Measurements from ENCODE around the gene MIER2. TPM values are rescaled to one million over a fixed set of nuclear protein-coding genes. Genes with fewer than 3 reads are reported as not detected.

Gene MIER2
- total RNA-seq, 2 experiments from 2014 or later = 9.5 to 11.5 TPM

GRCh38 chr19:283395-283794 lies 61.2 kb downstream of the MIER2 start:
- ChIA-PET POLR2A (no interaction called here), CTCF (no interaction called here)
- DNase-seq = no peak
- H3K36me3 ChIP-seq (ENCODE audit: insufficient read depth, low read length) = no peaks in the 10 kb centered on the region
- peaks cover 7 to 10% of the 10 kb centered on the region in 2 experiments for H3K27me3 ChIP-seq (ENCODE audit: control insufficient read depth in 1 of 2, insufficient read depth in 2 of 2, low read length in 2 of 2)
- H3K27ac ChIP-seq (ENCODE audit: low read depth in 1 of 2, low read length in 2 of 2) = no peak overlapping the region
- no peak for TF ChIP-seq CTCF (IDR thresholded peaks at IDR 0.05)
- peaks cover 0 to 4% of the 10 kb centered on the region in 2 experiments for H3K9me3 ChIP-seq (ENCODE audit: control insufficient read depth in 1 of 2, insufficient read depth in 1 of 2, low read length in 2 of 2)
- no peaks in the 10 kb centered on the region for H3K4me1 ChIP-seq (ENCODE audit: insufficient read depth, low read length)
- ATAC-seq (ENCODE audit: poor library complexity) = no peak
- no peak overlapping the region for H3K4me3 ChIP-seq (ENCODE audit: low read length)
- H3K27me3 Mint-ChIP-seq = peaks cover 28% of the 10 kb centered on the region
- intact Hi-C loops (cut with DNase I, micrococcal nuclease) = no loop called here
- H3K36me3 Mint-ChIP-seq (ENCODE audit: low read depth) = no peaks in the 10 kb centered on the region
- no peak overlapping the region for H3K4me3 Mint-ChIP-seq
- no peak overlapping the region for H3K27ac Mint-ChIP-seq
- no peaks in the 10 kb centered on the region for H3K4me1 Mint-ChIP-seq (ENCODE audit: low read depth)
- H3K9me3 Mint-ChIP-seq = no peaks in the 10 kb centered on the region

GRCh38 chr19:282501-282900 lies 62.1 kb downstream of the MIER2 start:
- ChIA-PET POLR2A (no interaction called here), CTCF (no interaction called here)
- Histone ChIP-seq H3K4me1 (ENCODE audit: insufficient read depth, low read length) (no peaks in the 10 kb centered on the region), H3K27ac (ENCODE audit: low read depth in 1 of 2, low read length in 2 of 2) (no peak overlapping the region), H3K36me3 (ENCODE audit: insufficient read depth, low read length) (no peaks in the 10 kb centered on the region), H3K27me3 (ENCODE audit: control insufficient read depth in 1 of 2, insufficient read depth in 2 of 2, low read length in 2 of 2) (peaks cover 10 to 12% of the 10 kb centered on the region in 2 experiments), H3K9me3 (ENCODE audit: control insufficient read depth in 1 of 2, insufficient read depth in 1 of 2, low read length in 2 of 2) (peaks cover 0 to 4% of the 10 kb centered on the region in 2 experiments), H3K4me3 (ENCODE audit: low read length) (no peak overlapping the region)
- Mint-ChIP-seq H3K9me3 (no peaks in the 10 kb centered on the region), H3K27me3 (peaks cover 34% of the 10 kb centered on the region), H3K4me1 (ENCODE audit: low read depth) (no peaks in the 10 kb centered on the region), H3K27ac (no peak overlapping the region), H3K36me3 (ENCODE audit: low read depth) (no peaks in the 10 kb centered on the region), H3K4me3 (no peak overlapping the region)
- TF ChIP-seq CTCF (IDR thresholded peaks at IDR 0.05) = no peak
- intact Hi-C loops (cut with DNase I, micrococcal nuclease) = no loop called here
- ATAC-seq (ENCODE audit: poor library complexity) (no peak), DNase-seq (no peak)

DNA sequence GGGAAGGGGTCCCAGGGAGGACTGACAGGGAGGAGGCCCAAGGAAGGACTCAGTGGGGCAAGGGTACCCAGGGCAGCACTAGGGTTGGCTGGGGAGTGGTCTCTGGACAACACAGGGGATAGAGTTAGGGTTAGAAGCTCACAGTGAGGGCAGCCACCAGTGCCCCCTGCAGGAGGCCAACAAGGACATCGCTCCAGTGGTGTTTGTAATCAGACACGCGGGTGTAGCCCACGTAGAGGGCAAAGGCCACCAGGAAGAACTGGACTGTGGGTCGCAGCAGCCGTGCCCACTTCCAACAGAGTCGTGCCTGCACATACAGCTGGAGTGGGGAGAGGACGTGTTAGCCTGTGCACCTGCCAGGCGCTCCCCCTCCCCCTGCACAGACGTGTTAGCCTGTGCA lies 62.6 kb downstream of the MIER2 start:
- Histone ChIP-seq H3K4me3 (ENCODE audit: low read length) (no peak overlapping the region), H3K27me3 (ENCODE audit: control insufficient read depth in 1 of 2, insufficient read depth in 2 of 2, low read length in 2 of 2) (peaks cover 12 to 17% of the 10 kb centered on the region in 2 experiments), H3K27ac (ENCODE audit: low read depth in 1 of 2, low read length in 2 of 2) (no peak overlapping the region), H3K36me3 (ENCODE audit: insufficient read depth, low read length) (no peaks in the 10 kb centered on the region), H3K4me1 (ENCODE audit: insufficient read depth, low read length) (no peaks in the 10 kb centered on the region), H3K9me3 (ENCODE audit: control insufficient read depth in 1 of 2, insufficient read depth in 1 of 2, low read length in 2 of 2) (peaks cover 0 to 4% of the 10 kb centered on the region in 2 experiments)
- no peak for DNase-seq
- TF ChIP-seq CTCF (IDR thresholded peaks at IDR 0.05) = no peak
- H3K36me3 Mint-ChIP-seq (ENCODE audit: low read depth) = no peaks in the 10 kb centered on the region
- H3K27ac Mint-ChIP-seq = no peak overlapping the region
- peaks cover 34% of the 10 kb centered on the region for H3K27me3 Mint-ChIP-seq
- H3K4me1 Mint-ChIP-seq (ENCODE audit: low read depth) = no peaks in the 10 kb centered on the region
- POLR2A ChIA-PET = no interaction called here
- intact Hi-C loops (cut with DNase I, micrococcal nuclease) = no loop called here
- H3K9me3 Mint-ChIP-seq = no peaks in the 10 kb centered on the region
- ATAC-seq (ENCODE audit: poor library complexity) = no peak
- no peak overlapping the region for H3K4me3 Mint-ChIP-seq
- CTCF ChIA-PET = no interaction called here

Data from CD4-positive, alpha-beta T cell (primary cell).